ENCODE results near the gene GADD45B.

- TF ChIP-seq POLR2AphosphoS5 (IDR thresholded peaks at IDR 0.05; ENCODE audit: low read depth, low read length) (no peak), POLR2A (IDR thresholded peaks at IDR 0.05; ENCODE audit: low read depth, low read length) (no peak)
Observed at GRCh38 chr19:2460245-2460644, 15.7 kb upstream of the GADD45B start.

All from GM12892 (cell line).